Adrenal gland (tissue), 12 donors: Measurements from ENCODE around the gene HYKK. TPM values are rescaled to one million over a fixed set of nuclear protein-coding genes. Genes with fewer than 3 reads are reported as not detected.

Experiments
- DNase-seq, 7 donors: peaks; one replicate each; pipeline ENCODE4 v3.0.0-alpha.2; 2019 to 2020
- H3K27ac ChIP-seq, 5 donors: fragments of 200-600 bp; sonication (generic) in 4 of 5; 1 replicate in 3 of 5; 2 replicates in 2 of 5; pipeline versions ENCODE4 v1.5.1 to v1.8.0; 2016 to 2020; ENCODE audit warnings: mild to moderate bottlenecking in 1 of 5
- H3K27me3 ChIP-seq: fragments of 200-600 bp; 2 replicates; pipeline ENCODE4 v1.8.0; 2021
- H3K36me3 ChIP-seq, 2 donors: fragments of 200-600 bp; replicated peaks in 1 of 2; 1 replicate in 1 of 2; 2 replicates in 1 of 2; pipeline versions ENCODE4 v1.5.1 to v1.8.0; 2018 to 2022
- H3K4me1 ChIP-seq, 2 donors: fragments of 200-600 bp; replicated peaks in 1 of 2; 1 replicate in 1 of 2; 2 replicates in 1 of 2; pipeline versions ENCODE4 v1.5.1 to v1.8.0; 2018 to 2021
- H3K4me3 ChIP-seq, 4 donors: fragments of 200-600 bp; sonication (generic) in 3 of 4; one replicate each; pipeline ENCODE4 v1.5.1; 2016 to 2018
- H3K9me3 ChIP-seq, 3 donors: fragments of 200-600 bp; sonication (generic) in 1 of 3; replicated peaks in 1 of 3; 1 replicate in 2 of 3; 2 replicates in 1 of 3; pipeline versions ENCODE4 v1.5.1 to v1.8.0; 2016 to 2021
- POLR2A ChIP-seq, 2 donors: fragments of 450-650 bp; IDR thresholded peaks; one replicate each; pipeline ENCODE4 v1.6.1; 2017; ENCODE audit warnings: antibody characterized with exemption in 2 of 2, mild to moderate bottlenecking in 2 of 2, moderate library complexity in 1 of 2
- WGBS, 4 donors: extraction: QIAGEN DNeasy Blood & Tissue Kit in 2 of 4; methylation state at CpG; one replicate each; pipeline versions ENCODE4 v1.1.5 to v1.1.7; 2013 to 2017; 5-methylcytosine and 5-hydroxymethylcytosine counted together
- intact Hi-C, 2 donors: fragments of 100-400 bp; cut with DNase I; formaldehyde crosslinking; loops; one replicate each; pipeline versions ENCODE4 v1.14.1 to v1.15.0; 2022 to 2023
- polyA plus RNA-seq, 3 donors: library from polyadenylated mRNA; stranded (reverse); fragments of 200-250 nt in 2 of 3; fragments of 350-450 nt in 1 of 3; fragmentation: Illumina TruSeq in 1 of 3; extraction: RNeasy Lipid Tissue Mini Kit (QIAGEN cat#74804) in 1 of 3; gene quantifications; one replicate each; pipeline ENCODE4 v1.2.3, GENCODE V29; 2013 to 2014
- total RNA-seq, 9 donors: library from RNA; depleted of rRNA in 4 of 9; stranded (reverse); fragments of >200 nt in 4 of 9; fragments of 120-200 nt in 1 of 9; fragmentation: NEBNext Ultra II Directional in 1 of 9; extraction: Animal tissue kit (Norgen Biotek cat#: 25700) in 1 of 9; gene quantifications; one replicate each; pipeline versions ENCODE4 v1.1.0 to v1.2.4, GENCODE V29; 2013 to 2023
- TF ChIP-seq, protein P1 (sequence below), 6 experiments: fragments of 450-650 bp in 4 of 6; fragments of 200-600 bp in 2 of 6; sonication (generic) in 1 of 6; IDR thresholded peaks; 1 replicate in 5 of 6; 2 replicates in 1 of 6; pipeline versions ENCODE4 v1.5.1 to v1.8.0; 2016 to 2021; ENCODE audit warnings: antibody characterized with exemption in 6 of 6, mild to moderate bottlenecking in 2 of 6, moderate library complexity in 1 of 6
- donor health status: healthy with polysubstance abuse.
- donor health status: Bipolar disorder and iron deficiency.
- donor health status: DM: yes; HTN: yes; CAD: no.
- donor health status: DM: no; HTN: no; CAD: no.
- donor health status: DM: no; HTN: no; CAD: no.
- donor health status: DM: yes; HTN: yes; CAD: no.

HYKK gene
- total and polyA plus RNA-seq, 12 donors, result 3.1 to 17.1 (median 7.4) TPM

DNA sequence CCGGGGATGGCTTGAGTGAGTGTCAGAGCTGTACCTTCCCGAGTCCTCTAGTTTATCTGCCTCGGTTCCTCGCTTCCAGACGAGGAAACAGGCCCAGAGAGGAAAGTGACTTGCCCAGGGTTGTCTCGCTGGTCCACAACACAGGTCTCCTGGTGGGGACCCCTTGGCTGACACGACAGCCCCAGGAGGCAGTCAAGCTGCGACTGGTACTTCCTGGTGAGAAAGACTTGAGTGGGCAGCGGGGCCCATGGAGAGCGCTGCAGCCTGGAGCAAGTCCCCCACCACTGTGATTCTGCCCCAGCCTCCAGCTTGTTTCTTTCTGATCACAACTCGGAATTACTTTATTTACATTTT is 57.3 kb downstream of the HYKK start:
- intact Hi-C loops, result no loop called here
- 54 to 77% (median 63%) methylated on average over 9 to 11 of the region's 11 CpGs for WGBS, 4 donors
- Histone ChIP-seq H3K27ac (no peak overlapping the region), H3K9me3 (no peaks in the 10 kb centered on the region), H3K27me3 (peaks cover 2% of the 10 kb centered on the region), H3K4me1 (peaks cover 7 to 16% of the 10 kb centered on the region in 2 donors), H3K36me3 (no peaks in the 10 kb centered on the region), H3K4me3 (peak overlapping the region in 1 of 4 donors; percentile 78)
- DNase-seq, result no peak
- no peak for TF ChIP-seq POLR2A (IDR thresholded peaks at IDR 0.05)
- TF ChIP-seq, protein P1, sequence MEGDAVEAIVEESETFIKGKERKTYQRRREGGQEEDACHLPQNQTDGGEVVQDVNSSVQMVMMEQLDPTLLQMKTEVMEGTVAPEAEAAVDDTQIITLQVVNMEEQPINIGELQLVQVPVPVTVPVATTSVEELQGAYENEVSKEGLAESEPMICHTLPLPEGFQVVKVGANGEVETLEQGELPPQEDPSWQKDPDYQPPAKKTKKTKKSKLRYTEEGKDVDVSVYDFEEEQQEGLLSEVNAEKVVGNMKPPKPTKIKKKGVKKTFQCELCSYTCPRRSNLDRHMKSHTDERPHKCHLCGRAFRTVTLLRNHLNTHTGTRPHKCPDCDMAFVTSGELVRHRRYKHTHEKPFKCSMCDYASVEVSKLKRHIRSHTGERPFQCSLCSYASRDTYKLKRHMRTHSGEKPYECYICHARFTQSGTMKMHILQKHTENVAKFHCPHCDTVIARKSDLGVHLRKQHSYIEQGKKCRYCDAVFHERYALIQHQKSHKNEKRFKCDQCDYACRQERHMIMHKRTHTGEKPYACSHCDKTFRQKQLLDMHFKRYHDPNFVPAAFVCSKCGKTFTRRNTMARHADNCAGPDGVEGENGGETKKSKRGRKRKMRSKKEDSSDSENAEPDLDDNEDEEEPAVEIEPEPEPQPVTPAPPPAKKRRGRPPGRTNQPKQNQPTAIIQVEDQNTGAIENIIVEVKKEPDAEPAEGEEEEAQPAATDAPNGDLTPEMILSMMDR (IDR thresholded peaks at IDR 0.05), result no peak

DNA sequence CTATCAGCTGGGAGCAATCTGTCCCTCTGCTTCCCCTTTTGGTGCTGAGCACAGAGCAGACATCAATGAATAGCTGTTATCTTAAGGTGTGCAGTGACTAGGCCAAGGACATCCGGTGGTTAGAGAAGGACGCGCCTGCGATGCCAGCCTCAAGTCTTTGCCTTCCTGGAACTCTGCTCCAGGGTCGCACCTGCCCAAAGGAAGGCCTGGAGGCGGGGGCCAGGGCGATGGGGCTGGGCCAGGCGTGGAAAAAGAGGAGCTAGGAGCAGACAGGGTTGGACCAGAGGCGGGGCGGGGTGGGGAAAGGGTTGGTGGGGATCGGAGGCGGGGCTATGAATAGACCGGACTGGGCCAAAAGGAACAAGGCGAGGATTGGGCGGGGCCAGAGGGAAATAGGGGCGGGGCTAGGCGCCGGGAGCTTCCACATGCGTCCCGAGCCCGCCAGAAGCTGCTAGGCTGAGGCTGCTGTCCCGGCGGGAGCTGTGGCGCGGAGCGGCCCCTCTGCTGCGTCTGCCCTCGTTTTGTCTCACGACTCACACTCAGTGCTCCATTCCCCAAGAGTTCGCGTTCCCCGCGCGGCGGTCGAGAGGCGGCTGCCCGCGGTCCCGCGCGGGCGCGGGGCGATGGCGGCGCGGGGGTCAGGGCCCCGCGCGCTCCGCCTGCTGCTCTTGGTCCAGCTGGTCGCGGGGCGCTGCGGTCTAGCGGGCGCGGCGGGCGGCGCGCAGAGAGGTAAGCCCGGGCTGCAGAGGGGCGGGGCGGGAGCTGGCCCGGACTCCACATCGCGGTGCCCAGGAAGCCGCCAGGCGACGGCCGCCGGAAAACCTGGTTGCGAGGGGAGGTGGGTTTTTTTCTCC is 57.9 kb downstream of the HYKK start, which contains the start of gene CHRNA5:
CHRNA5 (plus strand) TSS at position 424 of the 854 bp plus-strand sequence; CDS start at position 624, 200 bp downstream.
- H3K4me3 ChIP-seq, result peak within 1 kb of the TSS in 3 of 4 donors; percentile 14 to 78 (median 20)
- no peaks in the 10 kb centered on the region for H3K36me3 ChIP-seq
- intact Hi-C loops, result no loop called here
- TF ChIP-seq POLR2A (IDR thresholded peaks at IDR 0.05), result no peak
- TF ChIP-seq, protein P1 (IDR thresholded peaks at IDR 0.05), result no peak
- WGBS, 4 donors, result 0 to 3% (median 1%) methylated on average over 21 to 75 of the region's 75 CpGs
- H3K27ac ChIP-seq, result peak within 1 kb of the TSS in 2 of 5 donors; percentile 57 to 69
- peaks cover 5% of the 10 kb centered on the region for H3K27me3 ChIP-seq
- DNase-seq, result peak; percentile 83 to 95 (median 88)
- no peaks in the 10 kb centered on the region for H3K9me3 ChIP-seq
- peaks cover 7 to 16% of the 10 kb centered on the region in 2 donors for H3K4me1 ChIP-seq

DNA sequence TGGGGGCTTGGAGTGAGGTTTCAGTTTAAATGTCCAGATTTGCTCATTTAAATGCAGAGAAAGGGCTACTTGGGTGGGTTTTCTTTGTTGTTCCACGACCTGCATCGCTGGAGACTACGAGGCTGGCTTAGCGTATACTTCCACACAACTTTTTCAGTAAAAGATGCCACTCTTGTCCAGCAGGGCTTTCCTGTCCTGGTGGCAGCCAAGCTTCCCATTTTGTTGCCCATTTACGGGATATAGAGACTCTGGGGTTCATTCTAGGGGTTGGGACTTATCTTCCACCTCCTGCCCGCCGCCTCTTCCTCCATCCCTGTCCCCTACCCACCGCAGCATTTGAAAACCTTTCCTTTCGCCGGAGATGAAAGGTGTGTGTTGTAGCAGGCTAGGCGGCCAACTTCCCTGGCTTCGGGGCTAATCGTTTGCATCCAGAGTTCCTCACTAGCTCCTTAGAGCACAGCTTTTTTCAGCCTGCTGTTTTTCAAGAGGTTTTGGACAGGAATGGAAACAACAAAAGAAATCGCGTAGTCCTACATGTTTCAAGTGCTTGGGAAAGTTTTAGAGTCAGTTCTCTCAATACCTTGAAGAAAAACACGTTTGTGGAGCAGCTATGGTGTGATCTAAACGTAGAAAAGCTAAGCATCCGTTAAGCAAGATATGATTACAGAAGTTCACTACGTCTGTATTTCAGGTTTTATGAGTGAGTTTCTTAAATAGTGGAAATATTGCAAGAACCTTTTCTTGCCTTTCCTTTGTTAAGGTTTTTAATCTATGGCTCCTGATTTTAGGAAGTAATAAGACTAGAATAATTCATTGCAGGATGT is 58.8 kb downstream of the HYKK start:
- H3K4me1 ChIP-seq, result peaks cover 7 to 16% of the 10 kb centered on the region in 2 donors
- no peaks in the 10 kb centered on the region for H3K36me3 ChIP-seq
- no peak for DNase-seq
- intact Hi-C loops, result no loop called here
- TF ChIP-seq POLR2A (IDR thresholded peaks at IDR 0.05), result no peak
- TF ChIP-seq, protein P1 (IDR thresholded peaks at IDR 0.05), result peak in 2 of 6 experiments; percentile 23 to 25
- peak overlapping the region in 3 of 4 donors; percentile 14 to 78 (median 20) for H3K4me3 ChIP-seq
- no peak overlapping the region for H3K27ac ChIP-seq
- 1 to 3% (median 2%) methylated on average over 19 of the region's 19 CpGs for WGBS, 4 donors
- peaks cover 12% of the 10 kb centered on the region for H3K27me3 ChIP-seq
- no peaks in the 10 kb centered on the region for H3K9me3 ChIP-seq

DNA sequence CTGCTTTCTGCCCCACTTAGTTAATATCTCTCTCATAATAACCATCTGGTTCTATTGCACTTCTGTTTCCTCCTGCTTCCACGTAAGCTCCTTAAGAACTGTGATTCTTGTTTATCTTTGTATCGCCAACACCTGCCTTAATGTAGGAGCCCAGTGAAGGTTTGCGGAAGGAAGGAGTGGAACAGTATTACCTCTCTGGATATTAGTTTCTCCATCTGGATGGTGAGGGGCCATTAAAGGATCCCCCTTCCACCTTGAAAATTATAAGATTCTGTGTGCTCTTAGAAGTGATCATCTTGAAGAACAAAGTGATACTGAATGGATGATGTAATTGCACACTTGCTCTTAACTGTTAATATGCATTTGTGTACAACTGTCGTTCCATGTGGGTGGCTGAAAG is 60.2 kb downstream of the HYKK start:
- Histone ChIP-seq H3K27me3 (peaks cover 14% of the 10 kb centered on the region), H3K4me3 (no peak overlapping the region), H3K27ac (no peak overlapping the region), H3K4me1 (peaks cover 7 to 16% of the 10 kb centered on the region in 2 donors), H3K9me3 (no peaks in the 10 kb centered on the region), H3K36me3 (no peaks in the 10 kb centered on the region)
- DNase-seq, result no peak
- TF ChIP-seq POLR2A (IDR thresholded peaks at IDR 0.05), result no peak
- TF ChIP-seq, protein P1 (IDR thresholded peaks at IDR 0.05), result no peak
- intact Hi-C loops, result no loop called here
- WGBS, 4 donors, result 76 to 85% (median 82%) methylated on average over 4 of the region's 4 CpGs
